ENCODE measurements around the gene TCF12.
A peak's percentile ranks its signal among the peaks of the same experiment; 100 is the strongest.
"Not testable (repeated sequence)": the region's sequence is repeated elsewhere in the genome, so short reads cannot be mapped to it uniquely, and the experiment has no call there.

TCF12 gene

DNA sequence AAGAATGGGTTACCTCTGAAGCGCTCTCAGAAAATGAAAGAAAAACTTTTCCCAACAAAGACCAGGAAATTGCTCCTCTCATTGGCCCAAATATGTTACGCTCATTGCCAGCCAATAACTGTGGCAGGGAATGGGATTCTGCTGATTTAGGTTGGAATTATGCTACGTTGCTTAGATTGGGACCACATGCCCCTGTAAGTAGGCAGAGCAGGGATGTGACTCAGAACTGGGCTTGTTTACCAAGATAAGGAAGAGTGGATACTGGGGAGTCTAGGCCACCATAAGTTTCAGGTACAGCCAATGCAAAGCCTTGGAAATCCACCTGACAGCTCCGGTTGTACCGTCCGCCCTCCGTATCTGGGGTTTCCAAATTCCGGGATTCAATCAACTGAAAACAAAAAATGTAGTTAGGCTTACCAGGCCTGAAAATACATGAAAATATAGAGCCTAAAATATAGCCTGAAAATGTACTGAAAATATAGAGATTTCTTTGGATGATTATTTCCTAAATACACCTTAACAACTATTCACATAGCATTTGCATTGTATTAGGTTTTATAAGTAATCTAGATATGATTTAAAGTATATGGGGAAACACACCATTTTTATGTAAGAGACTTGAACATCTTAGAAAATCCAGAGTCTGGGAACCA is 1.5 kb upstream of the TCF12 start:
- DNase-seq (ENCODE audit: low spot score) = no peak

DNA sequence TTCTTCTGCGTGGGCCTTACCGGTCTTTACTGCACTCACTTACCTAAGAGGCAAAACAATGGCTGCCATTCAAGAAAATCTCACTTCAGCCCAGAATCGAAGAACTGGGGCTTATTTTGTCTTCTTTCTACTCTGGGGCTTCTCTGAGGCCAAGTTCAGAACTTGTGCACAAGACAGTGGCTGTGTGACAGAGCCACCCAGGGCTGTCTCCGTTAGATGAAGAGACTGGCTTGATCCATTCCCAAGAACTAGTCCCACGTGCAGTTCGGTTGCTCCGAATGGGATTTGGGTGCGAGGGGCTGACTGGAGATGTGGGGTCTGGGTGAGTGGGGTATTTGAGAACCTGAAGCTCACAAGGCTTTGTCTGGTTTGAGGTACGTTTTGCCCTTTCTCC is 795 bp upstream of the TCF12 start:
- DNase-seq (ENCODE audit: low spot score) = no peak

DNA sequence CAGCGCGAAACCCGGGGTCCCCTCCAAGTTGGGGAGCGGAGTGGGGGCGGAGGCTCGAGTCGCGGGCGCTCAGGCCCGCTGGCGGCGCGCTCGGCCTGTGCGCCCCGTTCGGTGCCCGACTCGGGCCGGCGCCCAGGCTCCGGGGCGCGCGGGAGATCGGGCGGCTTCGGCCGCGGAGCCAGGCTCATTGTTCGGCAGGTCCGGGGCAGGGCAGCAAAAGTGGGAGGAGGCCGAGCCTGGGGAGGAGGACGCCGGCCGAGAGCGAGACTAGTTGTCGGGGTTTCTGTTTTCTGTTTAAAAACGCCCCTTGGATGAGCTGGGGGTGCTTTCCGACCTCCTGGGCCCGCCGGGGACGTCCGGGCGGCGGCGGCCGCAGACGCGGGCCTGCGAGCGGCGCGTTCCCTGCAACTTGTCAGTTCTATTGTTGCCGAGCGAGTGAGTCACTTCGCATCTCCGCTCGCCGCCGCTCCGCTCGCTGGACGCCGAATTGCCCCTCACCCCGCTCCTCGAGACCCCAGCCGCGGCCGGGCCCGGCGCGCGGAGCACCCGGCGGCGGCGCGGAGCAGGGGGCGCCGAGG is 676 bp downstream of the TCF12 start:
- peak; percentile 87 for DNase-seq (ENCODE audit: low spot score)

DNA sequence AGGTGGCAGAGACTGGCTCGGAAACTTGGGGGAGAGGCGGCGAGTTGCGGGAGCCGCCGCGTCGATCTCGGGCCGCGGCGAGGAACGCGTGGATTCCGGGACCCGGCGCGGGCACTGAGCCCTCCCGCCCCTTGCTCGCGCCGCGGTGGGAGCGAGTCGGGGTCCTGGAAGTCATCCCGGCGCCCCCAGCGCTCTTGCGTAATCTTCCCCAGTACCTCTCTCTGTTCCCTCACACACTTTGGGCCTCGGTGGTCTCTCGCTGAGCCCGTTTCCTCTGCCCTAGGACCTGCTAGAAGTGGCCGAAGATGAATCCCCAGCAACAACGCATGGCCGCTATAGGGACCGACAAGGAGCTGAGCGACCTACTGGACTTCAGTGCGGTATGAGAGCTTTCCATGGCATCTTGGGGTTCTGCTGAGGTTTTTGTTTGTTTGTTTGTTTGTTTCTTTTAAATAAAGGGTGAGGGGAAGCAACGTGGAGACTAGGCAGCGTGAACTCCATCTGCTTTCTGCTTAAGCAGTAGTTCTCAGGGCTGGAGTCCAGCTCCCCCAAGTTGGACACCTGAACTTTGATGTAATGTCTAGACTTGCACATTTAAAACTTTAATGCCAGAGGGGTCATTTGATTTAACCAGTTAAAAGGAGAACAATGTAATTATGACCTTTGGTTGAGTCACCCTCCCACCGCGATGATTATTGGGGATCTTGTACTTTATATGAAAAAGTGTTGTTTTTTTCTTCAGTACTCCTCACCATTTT is 1.3 kb downstream of the TCF12 start:
- peak; percentile 75 for DNase-seq (ENCODE audit: low spot score)

DNA sequence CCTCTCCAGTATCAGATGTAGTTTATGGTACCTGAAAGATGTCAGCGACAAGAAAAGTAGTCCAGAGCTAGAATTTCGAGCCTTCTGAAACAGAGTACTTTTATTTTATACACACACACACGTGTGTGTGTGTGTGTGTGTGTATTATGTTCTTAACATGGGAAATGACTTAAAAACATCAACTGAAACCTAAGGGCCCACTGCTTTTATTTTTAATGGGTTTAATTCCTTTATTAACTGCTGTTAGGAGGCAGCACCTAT is 1.9 kb downstream of the TCF12 start:
- no peak for DNase-seq (ENCODE audit: low spot score)

DNA sequence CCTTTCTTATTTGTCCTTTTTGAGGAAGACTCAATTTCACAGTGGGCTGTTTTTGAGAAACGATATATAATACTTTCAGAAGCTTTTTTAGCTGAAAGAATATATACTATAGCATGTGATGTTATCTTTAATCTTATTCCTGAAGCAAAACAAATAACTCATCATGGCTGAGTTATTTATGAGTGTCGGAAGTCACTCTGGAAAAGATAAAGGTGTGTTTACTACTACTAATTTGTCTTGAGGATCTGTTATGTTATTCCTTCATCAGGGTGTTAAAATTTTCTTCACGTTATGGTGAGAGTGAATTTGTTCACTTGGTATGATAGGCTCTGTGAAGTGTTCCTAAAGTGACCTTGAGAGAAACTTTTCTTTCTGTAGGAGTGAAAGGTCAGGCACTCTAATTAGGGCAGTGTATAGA is 4.7 kb downstream of the TCF12 start:
- no peak for DNase-seq (ENCODE audit: low spot score)

DNA sequence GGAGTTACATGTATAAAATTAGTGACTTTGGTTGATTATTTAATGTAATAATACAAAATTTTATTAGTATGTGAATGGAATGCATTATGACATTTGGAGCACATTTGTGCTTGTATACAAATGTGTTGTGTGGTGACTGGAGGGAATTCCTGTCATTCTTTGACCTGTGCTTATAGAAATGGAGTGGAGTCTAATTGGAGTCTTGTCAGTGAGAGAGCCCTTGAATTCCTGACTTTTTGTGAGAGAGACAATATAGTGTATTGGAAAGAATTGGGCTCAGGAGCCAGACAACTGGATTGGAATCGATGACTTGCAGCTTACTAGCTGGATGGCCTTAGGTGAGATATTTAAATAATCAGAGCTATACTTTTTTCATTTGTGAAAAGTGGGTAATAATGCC is 9.4 kb downstream of the TCF12 start:
- no peak for DNase-seq (ENCODE audit: low spot score)

DNA sequence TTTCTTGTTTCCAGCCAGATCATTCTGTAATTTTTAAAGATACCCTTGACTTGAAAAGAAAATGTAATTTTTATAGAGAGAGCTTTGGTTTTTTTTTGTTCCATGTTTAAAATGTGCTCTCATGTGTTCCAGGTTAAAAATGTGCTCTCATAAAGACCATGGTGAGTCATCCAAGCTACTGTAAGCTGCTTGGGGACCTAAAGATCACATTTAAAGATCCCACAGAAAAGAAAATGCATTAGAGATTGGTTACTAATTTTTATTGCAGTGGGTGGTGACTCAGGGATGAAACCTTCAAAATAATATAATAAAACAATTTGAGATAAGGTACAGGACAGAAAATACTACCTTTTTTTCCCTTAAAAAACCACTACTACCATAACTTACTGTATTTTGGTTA is 11.0 kb downstream of the TCF12 start:
- no peak for DNase-seq (ENCODE audit: low spot score)

DNA sequence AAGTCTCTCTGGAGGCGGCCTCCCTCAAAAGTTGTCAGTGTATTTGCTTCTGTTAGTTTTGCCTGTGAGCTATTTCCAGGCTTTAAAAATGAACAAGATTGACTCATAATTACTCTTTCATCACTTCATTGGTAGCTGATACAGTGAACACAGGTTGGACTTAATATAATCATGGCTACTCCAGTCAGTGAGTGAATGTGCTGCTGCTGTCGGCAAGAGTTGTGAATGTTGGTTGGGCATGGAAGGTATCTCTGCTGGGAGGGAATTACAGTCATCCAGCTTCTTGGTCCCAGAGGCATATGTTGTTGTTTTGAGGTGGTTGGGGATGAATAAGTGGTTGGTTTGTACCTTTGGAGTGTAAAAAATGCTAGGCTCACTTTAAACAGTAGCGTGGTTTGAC is 11.5 kb downstream of the TCF12 start:
- DNase-seq (ENCODE audit: low spot score) = no peak

DNA sequence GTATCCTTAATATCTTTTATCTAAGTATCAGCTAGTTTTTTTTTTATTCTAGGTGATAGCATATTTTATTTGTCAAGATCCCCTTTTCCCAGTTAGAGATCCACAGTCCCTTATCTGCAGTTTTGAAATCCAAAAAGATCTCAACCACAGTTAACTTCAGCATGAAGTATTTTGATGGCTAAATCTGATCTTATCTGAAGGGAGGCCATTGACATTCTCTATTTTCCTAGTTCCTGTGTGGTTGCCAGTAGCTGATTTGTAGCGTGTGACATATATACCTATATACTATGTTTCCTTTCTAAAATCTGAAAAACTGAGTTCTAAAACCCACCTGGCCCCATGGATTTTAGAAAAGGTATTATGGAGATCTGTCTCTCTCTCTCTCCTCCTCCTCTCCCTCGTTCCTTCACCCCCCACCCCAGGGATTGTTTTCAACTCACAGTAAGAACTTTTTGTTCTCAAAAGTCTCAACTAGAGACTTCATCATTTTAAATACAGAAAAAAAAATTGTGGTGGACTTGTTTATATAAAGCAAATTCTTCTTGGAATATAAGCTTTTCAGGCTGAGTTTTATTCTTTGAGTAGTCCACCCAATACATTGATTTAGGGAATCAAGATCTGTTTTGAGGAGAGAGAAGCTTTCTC is 12.3 kb downstream of the TCF12 start:
- DNase-seq (ENCODE audit: low spot score) = no peak

DNA sequence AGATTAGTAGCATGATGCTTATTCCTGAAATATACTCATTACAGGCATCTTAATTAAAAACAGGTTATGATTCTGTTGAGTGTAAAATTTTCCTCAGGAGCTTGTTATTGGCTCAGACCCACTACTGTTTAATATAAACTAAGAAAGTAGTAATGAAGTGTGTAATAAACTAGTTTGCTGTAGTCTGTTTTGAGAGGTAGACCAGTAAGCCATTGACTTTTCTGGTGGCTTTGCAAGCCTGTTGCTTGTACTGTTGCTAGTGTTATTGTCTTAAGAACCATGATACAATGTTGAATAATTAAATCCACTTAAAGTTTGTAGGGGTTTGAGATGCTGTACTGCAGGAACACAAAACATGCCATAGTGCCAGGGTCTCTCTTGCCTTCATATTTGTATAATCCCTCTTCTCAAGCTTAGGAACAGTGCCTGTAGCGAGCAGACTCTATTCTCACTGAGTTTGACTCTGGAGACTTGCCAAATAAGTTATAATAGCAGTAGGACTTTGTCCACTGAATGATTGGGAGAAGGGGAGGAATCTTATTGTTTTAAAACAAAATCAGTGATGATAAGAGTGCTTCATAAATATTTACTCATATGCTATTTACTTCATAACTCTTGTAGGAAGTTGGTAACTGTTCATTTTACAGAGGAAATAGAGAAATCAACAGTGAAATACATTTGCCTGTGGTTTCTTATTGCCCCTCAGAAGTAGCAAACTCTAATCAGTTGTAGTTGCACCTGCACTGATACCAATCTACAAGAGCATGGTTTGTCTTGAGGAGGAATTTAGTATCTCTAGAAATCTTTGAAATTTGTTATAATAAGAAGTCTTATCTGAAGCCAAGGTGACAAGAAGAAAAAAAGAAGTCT is 13.4 kb downstream of the TCF12 start:
- DNase-seq (ENCODE audit: low spot score) = no peak

DNA sequence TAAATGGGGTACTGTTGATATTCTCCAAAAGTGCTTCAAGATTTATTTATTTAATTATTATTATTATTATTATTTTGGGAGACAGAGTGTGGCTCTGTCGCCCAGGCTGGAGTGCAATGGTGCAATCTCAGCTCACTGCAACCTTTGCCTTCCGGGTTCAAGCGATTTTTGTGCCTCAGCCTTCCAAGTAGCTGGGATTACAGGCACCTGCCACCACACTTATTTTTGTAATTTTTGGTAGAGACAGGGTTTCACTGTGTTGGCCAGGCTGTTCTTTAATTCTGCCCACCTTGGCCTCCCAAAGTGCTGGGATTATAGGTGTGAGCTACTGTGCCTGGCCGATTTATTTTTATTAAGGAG is 14.0 kb downstream of the TCF12 start:
- not testable (repeated sequence) for DNase-seq (ENCODE audit: low spot score)

DNA sequence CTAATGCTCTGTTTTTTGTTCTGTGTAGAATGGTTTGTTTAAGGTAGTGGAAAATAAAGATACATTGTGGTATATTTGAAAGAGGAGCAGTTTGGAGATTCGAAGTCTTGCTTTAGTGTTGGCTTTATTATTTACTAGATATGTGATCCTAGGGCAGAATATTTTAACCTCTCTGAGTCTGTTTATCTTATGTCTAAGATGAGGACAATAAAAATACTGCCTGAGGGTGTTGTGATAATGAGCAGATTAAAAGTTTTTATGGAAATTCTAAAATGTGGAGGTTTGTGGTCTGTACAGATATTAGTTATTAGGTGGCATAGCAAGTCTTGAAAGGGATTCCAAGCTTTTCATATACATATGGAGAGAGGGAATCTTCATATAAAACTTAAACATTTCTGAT is 15.0 kb downstream of the TCF12 start:
- no peak for DNase-seq (ENCODE audit: low spot score)

DNA sequence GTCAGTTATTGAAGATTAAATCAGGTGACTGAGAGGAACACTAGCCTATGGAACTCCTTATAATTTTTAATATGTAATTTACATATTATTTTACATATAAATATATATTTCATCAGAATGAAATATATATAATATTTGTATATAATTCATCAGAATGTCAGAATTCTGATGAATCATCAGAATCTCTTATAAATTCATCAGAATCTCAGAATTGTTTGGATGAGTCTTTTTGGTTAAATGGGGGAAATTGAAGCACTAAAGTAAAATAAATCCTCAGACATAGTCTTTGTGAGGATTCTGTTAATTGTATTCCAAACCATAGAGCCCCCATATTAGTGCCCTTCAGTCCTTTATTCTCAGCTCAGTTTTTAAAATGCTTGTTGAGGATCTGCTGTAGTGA is 15.4 kb downstream of the TCF12 start:
- no peak for DNase-seq (ENCODE audit: low spot score)

DNA sequence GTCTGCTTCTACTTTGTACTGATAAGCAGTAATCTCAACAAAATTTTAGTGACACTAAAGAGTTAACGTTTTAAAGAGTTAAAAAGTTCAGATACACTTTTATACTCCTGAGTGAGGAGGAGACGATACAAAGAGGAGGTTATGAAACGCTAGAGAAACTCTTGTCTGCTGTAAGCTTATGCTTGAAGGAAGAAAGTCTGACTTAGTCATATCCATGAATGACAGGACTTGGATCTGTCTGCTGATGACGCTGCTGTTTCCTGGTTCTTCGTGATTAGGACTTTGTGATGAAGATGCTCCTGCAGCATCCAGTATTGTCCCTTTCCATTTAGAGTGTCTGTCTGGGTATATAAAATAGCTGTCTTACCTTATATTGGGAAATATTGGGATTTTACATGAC is 15.8 kb downstream of the TCF12 start:
- DNase-seq (ENCODE audit: low spot score) = no peak

DNA sequence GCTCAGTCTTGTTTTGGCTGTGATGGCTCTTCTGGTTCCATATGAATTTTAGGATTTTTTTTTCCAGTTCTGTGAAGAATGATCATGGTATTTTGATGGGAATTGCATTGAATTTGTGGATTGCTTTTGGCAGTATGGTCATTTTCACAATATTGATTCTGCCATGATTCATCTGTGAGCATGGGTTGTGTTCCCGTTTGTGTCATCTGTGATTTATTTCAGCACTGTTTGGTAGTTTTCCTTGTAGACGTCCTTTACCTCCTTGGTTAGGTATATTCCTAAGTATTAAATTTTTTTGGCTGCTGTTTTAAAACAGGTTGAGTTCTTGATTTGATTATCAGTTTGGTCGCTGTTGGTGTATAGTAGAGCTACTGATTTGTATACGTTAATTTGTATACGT is 18.5 kb downstream of the TCF12 start:
- DNase-seq (ENCODE audit: low spot score) = no peak

DNA sequence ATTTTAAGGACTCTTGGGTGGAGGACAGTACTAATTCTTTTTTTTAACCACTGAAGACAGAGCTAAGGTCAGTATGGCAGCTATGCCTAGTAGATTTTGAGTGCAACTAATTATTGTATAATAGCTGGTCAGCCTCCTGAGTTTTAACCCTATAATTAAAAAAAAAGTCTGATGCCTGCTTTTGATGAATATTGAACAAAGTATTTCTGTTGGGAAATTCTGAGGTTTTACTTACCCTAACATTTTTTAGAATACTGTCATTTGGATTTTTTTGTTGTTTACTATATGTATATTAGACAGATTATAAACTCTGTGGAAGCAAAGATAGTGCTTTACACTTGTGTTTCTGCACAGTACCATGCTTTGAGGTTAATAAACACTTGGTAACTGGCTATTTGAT is 20.8 kb downstream of the TCF12 start:
- no peak for DNase-seq (ENCODE audit: low spot score)

DNA sequence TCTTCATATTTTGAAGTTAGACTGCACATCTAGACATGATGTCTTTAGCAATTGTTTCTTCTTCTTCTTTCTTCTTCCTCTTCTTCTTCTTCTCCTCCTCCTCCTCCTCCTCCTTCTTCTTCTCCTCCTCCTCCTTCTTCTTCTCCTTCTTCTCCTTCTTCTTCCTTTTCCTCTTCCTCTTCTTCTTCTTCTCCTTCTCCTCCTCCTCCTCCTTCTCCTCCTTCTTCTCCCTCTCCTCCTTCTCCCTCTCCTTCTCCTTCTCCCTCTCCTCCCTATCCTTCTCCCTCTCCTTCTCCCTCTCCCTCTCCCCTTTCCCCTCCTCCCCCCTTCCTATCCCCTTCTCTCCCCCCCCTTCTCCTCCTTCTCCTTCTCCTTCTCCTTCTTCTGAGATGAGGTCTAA is 21.9 kb downstream of the TCF12 start:
- no peak for DNase-seq (ENCODE audit: low spot score)

DNA sequence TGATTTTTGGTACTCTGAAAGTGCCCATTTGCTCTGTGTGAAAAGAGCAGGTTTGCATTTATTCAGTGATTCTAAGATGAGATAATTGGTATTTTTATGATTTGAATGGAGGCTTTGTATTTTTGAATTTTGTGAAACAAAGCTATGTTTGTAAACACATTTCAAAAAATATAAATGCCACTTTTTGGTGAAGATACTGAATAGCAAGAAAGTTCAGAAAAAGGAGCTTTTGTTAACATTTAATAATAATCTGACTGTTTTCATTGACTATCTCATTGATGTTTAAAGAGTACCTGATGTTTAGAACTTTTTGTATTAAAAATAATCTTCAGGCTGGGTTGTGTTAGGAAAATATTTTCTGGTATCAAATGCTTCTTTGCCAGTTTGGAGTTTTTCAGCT is 23.7 kb downstream of the TCF12 start:
- DNase-seq (ENCODE audit: low spot score) = no peak

DNA sequence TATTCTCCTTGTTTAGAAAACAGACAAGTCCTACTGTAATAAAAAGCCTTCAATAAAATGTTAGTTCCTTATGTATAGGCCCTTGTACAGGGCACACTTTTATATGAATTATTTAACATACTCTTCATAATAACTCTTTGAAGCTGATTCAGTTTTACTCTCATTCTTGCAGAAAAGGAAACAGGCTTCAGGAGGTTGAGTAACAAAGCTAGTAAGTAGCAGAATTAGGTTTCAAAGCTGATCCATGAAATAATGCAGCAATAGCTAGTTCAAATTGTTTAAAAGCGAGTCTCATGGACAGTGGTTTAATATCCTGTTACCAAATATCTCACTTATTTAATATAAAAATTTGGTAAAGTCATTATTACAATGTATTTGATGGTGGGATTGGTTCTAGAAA is 25.0 kb downstream of the TCF12 start:
- DNase-seq (ENCODE audit: low spot score) = no peak

DNA sequence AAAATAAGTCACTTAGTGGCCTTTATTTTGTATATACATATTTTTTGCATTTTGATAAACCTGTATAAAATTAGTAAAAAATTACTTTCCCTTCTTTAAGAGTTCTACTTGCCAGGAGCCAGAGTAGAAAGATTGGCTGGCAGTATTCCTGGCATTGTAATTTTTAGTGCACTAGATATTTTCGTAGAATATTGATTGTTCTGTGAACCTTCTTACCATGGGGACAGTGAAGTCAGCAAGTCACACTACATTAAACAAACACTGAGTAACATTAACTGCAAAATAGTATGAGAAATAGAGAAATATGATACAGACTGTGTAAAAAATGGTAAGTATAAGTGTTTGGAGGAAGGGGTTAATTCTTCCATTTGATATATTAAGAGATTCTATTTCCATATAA is 26.0 kb downstream of the TCF12 start:
- no peak for DNase-seq (ENCODE audit: low spot score)

DNA sequence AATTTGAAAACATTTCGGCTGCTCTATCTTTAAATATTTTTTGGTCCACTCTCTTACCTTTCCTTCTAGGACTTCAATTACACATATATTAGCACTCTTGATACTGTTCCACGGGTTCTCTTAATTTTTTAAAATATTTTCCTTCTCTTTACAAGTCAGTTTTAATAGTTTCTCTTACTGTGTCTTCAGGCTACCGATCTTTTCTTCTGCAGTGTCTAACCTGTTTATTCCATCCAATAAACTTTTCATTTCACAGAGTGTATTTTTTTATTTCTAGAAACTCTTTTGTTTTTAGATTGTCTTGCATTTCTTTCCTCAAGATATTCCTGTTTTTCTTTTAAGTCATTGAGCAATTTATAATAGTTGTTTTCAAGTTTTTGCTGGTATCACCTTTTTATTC is 27.7 kb downstream of the TCF12 start:
- no peak for DNase-seq (ENCODE audit: low spot score)
